AG04450 (cell line): ENCODE results near the gene SKI. TPM values are rescaled to one million over a fixed set of nuclear protein-coding genes. Genes with fewer than 3 reads are reported as not detected.

Source experiments
- CTCF ChIA-PET: fragments of 300-600, 350-600 bp; formaldehyde crosslinking; extraction: SDS; loops from one replicate; lab custom pipeline; 2022; ENCODE audit warnings: antibody characterized with exemption, inconsistent platforms; lab: Charles Lee
- POLR2A ChIA-PET: fragments of 350-600 bp; formaldehyde crosslinking; extraction: SDS; loops from one replicate; lab custom pipeline; 2021; ENCODE audit warnings: antibody characterized with exemption, inconsistent platforms; lab: Yijun Ruan, JAX
- DNase-seq: peaks from one replicate; pipeline ENCODE4 v3.0.0-alpha.2; 2011; ENCODE audit warnings: low read depth, low spot score
- H3K27ac ChIP-seq: one replicate; pipeline ENCODE4 v1.5.1; 2012; ENCODE audit warnings: low read depth, low read length, control low read depth
- H3K27me3 ChIP-seq: one replicate; pipeline ENCODE4 v1.6.0; 2012; ENCODE audit warnings: low read length; ENCODE audit not compliant: control insufficient read depth, insufficient read depth
- H3K4me3 ChIP-seq: 2 replicates; pipeline ENCODE4 v1.5.1; 2011; ENCODE audit warnings: mild to moderate bottlenecking, low read depth, low read length, control low read depth
- H3K9me3 ChIP-seq: 2 replicates; pipeline ENCODE4 v1.5.1; 2012; ENCODE audit warnings: low read length; ENCODE audit not compliant: control insufficient read depth, insufficient read depth
- CTCF ChIP-seq: IDR thresholded peaks from 2 replicates; pipeline ENCODE4 v1.5.1; 2011; ENCODE audit warnings: low read depth, low read length, control low read depth, inconsistent platforms
- polyA plus RNA-seq: library from polyadenylated mRNA; depleted of rRNA; stranded (reverse); fragments of >200 nt; gene quantifications from 2 replicates; pipeline ENCODE4 v1.2.3, GENCODE V29; 2011

The SKI gene
- polyA plus RNA-seq, 1 experiment, result 6.7 TPM

- no peak overlapping the region for H3K27ac ChIP-seq
- H3K27me3 ChIP-seq, result no peaks in the 10 kb centered on the region
- no peak for DNase-seq
- peaks cover 35% of the 10 kb centered on the region for H3K9me3 ChIP-seq
- ChIA-PET POLR2A (no interaction called here), CTCF (interaction anchor here (1.3 kb wide), 1 partner anchor 129 kb away, joined by 4 read pairs; no protein-coding TSS in a partner anchor)
- no peak for TF ChIP-seq CTCF
- no peak overlapping the region for H3K4me3 ChIP-seq
These were observed 24.3 kb downstream of the SKI start for GRCh38 chr1:2252423-2252822.

DNA sequence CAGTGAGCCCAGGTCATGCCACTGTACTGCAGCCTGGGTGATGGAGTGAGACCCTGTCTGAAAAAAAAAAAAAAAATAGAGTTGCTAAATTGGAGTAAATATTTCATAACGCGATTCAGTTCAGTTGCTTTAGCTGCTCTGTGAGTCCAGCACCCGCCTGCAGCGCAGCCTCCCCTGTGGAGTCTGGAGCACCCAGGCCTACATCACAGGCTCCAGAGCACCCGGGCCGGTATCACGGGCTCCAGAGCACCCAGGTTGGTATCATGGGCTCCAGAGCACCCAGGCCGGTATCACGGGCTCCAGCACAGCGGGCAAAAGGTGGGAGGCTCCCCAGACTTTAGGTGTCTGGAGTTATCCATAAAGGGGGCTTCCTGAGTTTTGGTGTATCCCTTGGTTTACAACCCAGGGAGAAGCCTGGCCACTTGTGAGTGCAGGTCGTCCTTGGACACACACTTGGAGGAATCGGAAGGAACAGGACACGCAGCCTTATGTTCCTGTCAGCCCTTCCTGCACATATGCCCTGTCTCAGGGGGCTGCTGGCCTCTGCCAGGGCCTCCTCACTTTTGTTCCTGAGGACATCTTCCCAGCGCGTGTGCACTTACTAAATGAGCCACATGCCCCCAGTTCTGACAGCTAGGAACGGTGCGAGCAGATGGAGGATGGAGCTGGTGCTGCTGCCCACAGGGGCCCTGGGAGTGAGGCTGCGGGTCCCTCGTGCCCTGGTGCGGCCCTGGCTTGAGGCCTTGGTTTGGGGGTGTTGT, 25.1 kb downstream of the SKI start:
- Histone ChIP-seq H3K4me3 (no peak overlapping the region), H3K27me3 (no peaks in the 10 kb centered on the region), H3K27ac (no peak overlapping the region), H3K9me3 (peaks cover 35% of the 10 kb centered on the region)
- ChIA-PET CTCF (no interaction called here), POLR2A (no interaction called here)
- DNase-seq, result no peak
- no peak for TF ChIP-seq CTCF

DNA sequence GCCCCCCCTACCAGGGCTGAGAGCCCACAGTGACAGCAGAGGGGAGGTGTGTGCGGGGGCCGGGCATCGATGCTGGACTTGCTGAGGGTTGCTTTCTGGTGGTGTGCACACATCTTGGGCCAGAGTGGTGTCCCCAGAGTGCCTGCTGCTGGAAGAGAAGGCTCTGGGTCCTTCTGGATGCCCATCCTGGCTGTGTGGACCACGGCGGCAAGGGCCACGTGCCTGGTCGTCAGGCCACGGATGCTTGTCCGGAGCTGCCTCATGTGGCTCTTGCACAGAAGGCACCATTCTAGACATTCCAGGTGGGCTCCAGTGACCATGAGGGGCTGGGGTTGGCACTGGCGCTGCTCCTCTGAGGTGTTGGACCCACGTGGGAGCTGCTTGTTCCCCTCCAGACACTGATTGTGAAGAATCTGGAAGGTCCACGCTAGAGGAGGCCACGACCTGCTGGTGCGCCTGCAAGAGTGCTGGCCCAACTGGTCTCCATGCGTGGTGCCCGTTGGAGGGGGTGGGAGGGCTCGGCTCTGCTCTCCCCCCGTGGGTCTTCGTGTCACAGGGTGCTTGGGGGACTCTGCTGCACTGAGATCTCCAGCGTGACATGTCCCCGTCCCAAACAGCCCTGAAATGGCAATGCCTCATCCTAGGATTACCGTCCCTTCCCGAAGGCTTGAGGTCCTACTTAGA, 25.8 kb downstream of the SKI start:
- ChIA-PET CTCF (no interaction called here), POLR2A (no interaction called here)
- no peak for DNase-seq
- TF ChIP-seq CTCF, result no peak
- Histone ChIP-seq H3K4me3 (no peak overlapping the region), H3K9me3 (peaks cover 35% of the 10 kb centered on the region), H3K27ac (no peak overlapping the region), H3K27me3 (no peaks in the 10 kb centered on the region)

DNA sequence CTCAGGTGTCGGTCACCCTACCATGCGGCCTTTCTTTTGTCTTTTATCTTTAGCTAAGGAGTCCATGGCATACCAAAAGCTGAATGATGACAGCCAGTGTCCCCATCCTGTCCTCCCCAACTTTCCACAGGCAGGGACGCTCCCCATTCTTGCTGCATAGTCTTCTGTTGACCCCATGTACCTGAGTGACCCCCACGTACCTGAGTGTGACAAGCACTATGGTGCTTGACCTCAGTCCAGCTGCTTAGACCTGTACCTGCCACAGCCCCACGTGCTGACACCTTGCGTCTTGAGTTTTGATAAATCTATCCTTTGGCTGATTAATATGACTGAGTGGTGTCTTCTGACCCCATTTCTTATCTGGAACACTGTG, 26.9 kb downstream of the SKI start:
- Histone ChIP-seq H3K27ac (peak overlapping the region; percentile 31), H3K27me3 (no peaks in the 10 kb centered on the region), H3K9me3 (peaks cover 35% of the 10 kb centered on the region), H3K4me3 (no peak overlapping the region)
- POLR2A ChIA-PET, result interaction anchor here (0.7 to 1.4 kb wide), 2 partner anchors 24 to 136 kb away, joined by 3 to 4 read pairs; partner anchors contain the start of genes MORN1 and RER1
- CTCF ChIA-PET, result no interaction called here
- no peak for TF ChIP-seq CTCF
- no peak for DNase-seq
